NT2/D1 (cell line): ENCODE measurements around the gene C19orf85.

Experiments
- SUZ12 ChIP-seq: IDR thresholded peaks from 2 replicates; pipeline ENCODE4 v1.6.1; 2011; ENCODE audit not compliant: insufficient read length, insufficient read depth; ENCODE audit errors: extremely low read depth
- YY1 ChIP-seq: IDR thresholded peaks from 2 replicates; pipeline ENCODE4 v1.6.1; 2011; ENCODE audit not compliant: insufficient read length, insufficient read depth
- ZNF274 ChIP-seq: IDR thresholded peaks from 2 replicates; pipeline ENCODE4 v1.6.1; 2011; ENCODE audit warnings: mild to moderate bottlenecking, low read depth, low read length

DNA sequence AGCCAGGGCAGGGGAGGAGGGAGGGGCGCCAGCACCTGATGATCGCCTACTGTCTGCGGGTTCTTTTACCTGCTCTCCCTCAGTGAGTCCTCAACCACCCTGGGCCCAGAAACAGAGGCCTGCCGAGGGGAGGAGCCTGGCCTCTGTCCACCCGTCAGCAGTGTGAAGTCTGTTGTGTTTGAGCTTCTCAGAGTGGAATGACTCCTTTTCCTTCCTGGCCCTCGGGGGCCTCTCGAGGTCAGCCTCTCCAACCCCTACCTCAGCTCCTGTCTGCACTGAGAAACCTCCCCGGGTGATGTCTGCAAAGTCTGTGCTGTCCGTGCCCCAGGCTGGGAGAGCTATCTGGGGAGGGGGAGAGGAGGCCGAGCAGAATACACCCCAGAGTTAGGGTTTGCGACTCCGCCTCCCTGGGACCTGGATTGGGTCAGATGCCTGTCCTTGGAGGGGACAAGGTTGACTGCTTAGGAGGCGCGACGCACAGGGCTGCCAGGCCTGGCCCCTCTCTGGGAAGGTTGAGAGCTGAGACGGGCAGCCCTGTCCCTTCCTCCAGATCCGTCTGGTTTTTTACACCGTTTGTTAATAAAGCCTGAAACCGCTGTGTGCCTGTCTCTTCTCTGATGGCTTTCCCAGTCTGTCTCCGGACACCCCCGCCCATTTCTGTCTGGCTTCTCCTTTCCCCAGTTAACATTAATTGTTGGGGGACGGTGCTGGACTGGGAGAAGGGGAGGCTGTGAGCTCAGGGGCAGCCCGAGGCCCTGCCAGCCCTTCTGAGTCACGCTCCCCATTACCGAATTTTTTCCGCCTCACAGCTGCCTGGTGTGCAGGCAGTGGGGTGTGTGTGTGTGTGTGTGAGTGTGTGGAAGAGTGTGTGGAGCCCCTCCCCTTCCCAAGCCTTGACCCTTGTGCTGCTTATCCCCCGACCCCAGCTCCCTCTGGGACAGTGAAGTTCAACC is 22.7 kb upstream of the C19orf85 start:
- no peak for TF ChIP-seq ZNF274
- TF ChIP-seq SUZ12: no peak
- TF ChIP-seq YY1: no peak
